Astrocyte of the spinal cord (primary cell): ENCODE measurements around the gene SATB2.

Source experiments
- DNase-seq: peaks from one replicate; pipeline ENCODE4 v3.0.0; 2011; ENCODE audit warnings: low read depth, low spot score
- H3K4me3 ChIP-seq: 2 replicates; pipeline ENCODE4 v1.5.1; 2011; ENCODE audit warnings: low read depth, mild to moderate bottlenecking, low read length, moderate library complexity
- CTCF ChIP-seq: IDR thresholded peaks from 2 replicates; pipeline ENCODE4 v1.5.1; 2012; ENCODE audit warnings: low read depth, mild to moderate bottlenecking, low read length, inconsistent platforms
- in situ Hi-C: cut with HindIII; loops from 2 replicates; pipeline ENCODE4 v1.10.0; 2017; ENCODE audit warnings: low sequenced_read_pairs

The SATB2 gene

GRCh38 chr2:199344012-199344411 is 113.7 kb downstream of the SATB2 start:
- in situ Hi-C loops: no loop called here
- no peak for TF ChIP-seq CTCF
- DNase-seq: no peak
- no peak overlapping the region for H3K4me3 ChIP-seq

- no peak for TF ChIP-seq CTCF
- DNase-seq: no peak
- no peak overlapping the region for H3K4me3 ChIP-seq
- in situ Hi-C loops: no loop called here
Observed at GRCh38 chr2:199342334-199342733, 115.4 kb downstream of the SATB2 start.

GRCh38 chr2:199341123-199341522 is 116.6 kb downstream of the SATB2 start:
- DNase-seq: no peak
- no peak overlapping the region for H3K4me3 ChIP-seq
- no peak for TF ChIP-seq CTCF
- in situ Hi-C loops: no loop called here

- H3K4me3 ChIP-seq: no peak overlapping the region
- DNase-seq: no peak
- TF ChIP-seq CTCF: no peak
- in situ Hi-C loops: no loop called here
Observed at GRCh38 chr2:199339891-199340605, 117.7 kb downstream of the SATB2 start.

- no peak for TF ChIP-seq CTCF
- in situ Hi-C loops: no loop called here
- H3K4me3 ChIP-seq: no peak overlapping the region
- DNase-seq: no peak
Observed at GRCh38 chr2:199336546-199336945, 121.2 kb downstream of the SATB2 start.

- in situ Hi-C loops: no loop called here
- no peak overlapping the region for H3K4me3 ChIP-seq
- no peak for TF ChIP-seq CTCF
- DNase-seq: no peak
Observed at GRCh38 chr2:199335502-199335901, 122.2 kb downstream of the SATB2 start.
